OCI-LY3 (cell line): ENCODE measurements around the gene SKAP2.

Source experiments
- EZH2phosphoT487 ChIP-seq: fragments of 200-600 bp; shearing (Covaris generic); IDR thresholded peaks from 2 replicates; pipeline ENCODE4 v1.6.1; 2018; ENCODE audit warnings: antibody characterized with exemption, mixed run types, low read depth
- TF ChIP-seq, protein P1 (sequence below): fragments of 200-600, 300-600 bp; sonication (generic); IDR thresholded peaks from 2 replicates; pipeline ENCODE4 v1.5.1; 2014; ENCODE audit warnings: antibody characterized with exemption, low read length, low read depth

DNA sequence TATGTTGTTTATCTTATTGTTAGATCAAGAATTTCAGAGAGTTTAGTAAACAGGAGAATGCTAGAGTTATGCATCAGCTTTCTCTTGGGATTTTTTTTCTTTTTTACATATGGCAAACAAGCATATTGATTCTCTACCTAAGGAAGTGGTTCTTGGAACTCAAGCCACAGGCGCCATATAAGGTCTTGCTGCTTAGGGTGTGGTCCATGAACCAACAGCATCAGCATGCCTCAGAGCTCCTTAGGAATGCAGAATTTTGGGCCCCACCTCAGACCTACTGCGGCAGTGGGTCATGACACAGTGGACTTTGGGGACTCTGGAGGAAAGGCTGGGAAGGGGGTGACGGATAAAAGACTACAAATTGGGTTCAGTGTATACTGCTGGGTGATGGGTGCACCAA, 230.8 kb downstream of the SKAP2 start:
- TF ChIP-seq, protein P1, sequence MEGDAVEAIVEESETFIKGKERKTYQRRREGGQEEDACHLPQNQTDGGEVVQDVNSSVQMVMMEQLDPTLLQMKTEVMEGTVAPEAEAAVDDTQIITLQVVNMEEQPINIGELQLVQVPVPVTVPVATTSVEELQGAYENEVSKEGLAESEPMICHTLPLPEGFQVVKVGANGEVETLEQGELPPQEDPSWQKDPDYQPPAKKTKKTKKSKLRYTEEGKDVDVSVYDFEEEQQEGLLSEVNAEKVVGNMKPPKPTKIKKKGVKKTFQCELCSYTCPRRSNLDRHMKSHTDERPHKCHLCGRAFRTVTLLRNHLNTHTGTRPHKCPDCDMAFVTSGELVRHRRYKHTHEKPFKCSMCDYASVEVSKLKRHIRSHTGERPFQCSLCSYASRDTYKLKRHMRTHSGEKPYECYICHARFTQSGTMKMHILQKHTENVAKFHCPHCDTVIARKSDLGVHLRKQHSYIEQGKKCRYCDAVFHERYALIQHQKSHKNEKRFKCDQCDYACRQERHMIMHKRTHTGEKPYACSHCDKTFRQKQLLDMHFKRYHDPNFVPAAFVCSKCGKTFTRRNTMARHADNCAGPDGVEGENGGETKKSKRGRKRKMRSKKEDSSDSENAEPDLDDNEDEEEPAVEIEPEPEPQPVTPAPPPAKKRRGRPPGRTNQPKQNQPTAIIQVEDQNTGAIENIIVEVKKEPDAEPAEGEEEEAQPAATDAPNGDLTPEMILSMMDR = no peak
- no peak for TF ChIP-seq EZH2phosphoT487
